H1 (cell line): ENCODE data around the gene ZBED4. TPM values are rescaled to one million over a fixed set of nuclear protein-coding genes. Genes with fewer than 3 reads are reported as not detected.

Experiments
- CTCF ChIA-PET: fragments of 300-600 bp; sonication (Branson Sonifier 250); formaldehyde crosslinking; loops from one replicate; lab custom pipeline; 2021; ENCODE audit not compliant: partially characterized antibody; lab: Charles Lee
- POLR2A ChIA-PET: fragments of 300-600 bp; sonication (Branson Sonifier 250); formaldehyde crosslinking; loops from one replicate; lab custom pipeline; 2021; ENCODE audit warnings: inconsistent platforms; ENCODE audit not compliant: partially characterized antibody; lab: Charles Lee
- DNase-seq, 2 experiments: peaks; one replicate each; pipeline versions ENCODE4 v3.0.0 to v3.0.0-alpha.2; 2010 to 2022; ENCODE audit warnings: low spot score in 2 of 2, low read depth in 1 of 2, mixed read lengths in 1 of 2
- FAIRE-seq: peaks from 2 replicates; lab custom pipeline; 2011; peaks lifted over from hg19 to GRCh38; lab: Jason Lieb, UNC
- H2AFZ ChIP-seq: 2 replicates; pipeline ENCODE4 v1.8.1; 2012; ENCODE audit warnings: low read length, inconsistent platforms
- H2AK5ac ChIP-seq: 2 replicates; pipeline ENCODE4 v1.6.1; 2013; ENCODE audit warnings: low read depth, low read length
- H2BK120ac ChIP-seq: replicated peaks from 2 replicates; pipeline ENCODE3; 2013; ENCODE audit warnings: low read depth, low read length, inconsistent platforms
- H2BK12ac ChIP-seq: 2 replicates; pipeline ENCODE4 v1.6.1; 2013; ENCODE audit warnings: low read depth, low read length
- H2BK15ac ChIP-seq: 2 replicates; pipeline ENCODE4 v1.6.1; 2013; ENCODE audit warnings: low read length
- H2BK20ac ChIP-seq: 2 replicates; pipeline ENCODE4 v1.6.1; 2013; ENCODE audit warnings: low read length
- H2BK5ac ChIP-seq: 2 replicates; pipeline ENCODE4 v1.6.1; 2013; ENCODE audit warnings: low read depth, low read length
- H3K14ac ChIP-seq: 2 replicates; pipeline ENCODE4 v1.6.1; 2013; ENCODE audit warnings: inconsistent platforms; ENCODE audit not compliant: insufficient read length
- H3K18ac ChIP-seq: 2 replicates; pipeline ENCODE4 v1.6.1; 2013; ENCODE audit warnings: low read length; ENCODE audit errors: extremely low read depth
- H3K23ac ChIP-seq: 2 replicates; pipeline ENCODE4 v1.6.1; 2013; ENCODE audit warnings: inconsistent platforms; ENCODE audit not compliant: insufficient read length
- H3K23me2 ChIP-seq: 2 replicates; pipeline ENCODE4 v1.6.1; 2013; ENCODE audit warnings: low read depth, low read length
- H3K27ac ChIP-seq: 2 replicates; pipeline ENCODE4 v1.6.1; 2011; ENCODE audit warnings: low read depth, low read length, inconsistent platforms
- H3K27me3 ChIP-seq, 4 experiments: replicated peaks in 1 of 4; 1 replicate in 1 of 4; 2 replicates in 3 of 4; pipeline versions ENCODE4 v1.6.1 to v1.8.1; 2011 to 2013; ENCODE audit warnings: low read length in 3 of 4, mild to moderate bottlenecking in 3 of 4, inconsistent platforms in 2 of 4, mixed read lengths in 2 of 4, moderate library complexity in 1 of 4; ENCODE audit not compliant: control insufficient read depth in 3 of 4, insufficient read depth in 3 of 4; ENCODE audit errors: extremely low read depth in 1 of 4
- H3K36me3 ChIP-seq, 4 experiments: 2 replicates each; pipeline versions ENCODE4 v1.6.1 to v1.8.1; 2011 to 2013; ENCODE audit warnings: mild to moderate bottlenecking in 4 of 4, low read length in 3 of 4, moderate library complexity in 2 of 4, control low read depth in 1 of 4, inconsistent platforms in 1 of 4; ENCODE audit not compliant: insufficient read depth in 4 of 4, control insufficient read depth in 2 of 4
- H3K4ac ChIP-seq: replicated peaks from 2 replicates; pipeline ENCODE3; 2013; ENCODE audit warnings: low read length, low read depth, mixed read lengths, inconsistent platforms; ENCODE audit not compliant: insufficient read length
- H3K4me1 ChIP-seq, 4 experiments: replicated peaks in 1 of 4; 1 replicate in 1 of 4; 2 replicates in 3 of 4; pipeline versions ENCODE4 v1.6.1 to v1.8.1; 2011 to 2013; ENCODE audit warnings: low read length in 3 of 4, inconsistent platforms in 2 of 4, mixed read lengths in 1 of 4; ENCODE audit not compliant: insufficient read depth in 4 of 4, control insufficient read depth in 3 of 4
- H3K4me2 ChIP-seq, 2 experiments: 2 replicates each; pipeline versions ENCODE4 v1.6.1 to v1.8.1; 2011 to 2013; ENCODE audit warnings: low read depth in 2 of 2, low read length in 2 of 2, control low read depth in 1 of 2, inconsistent platforms in 1 of 2, mild to moderate bottlenecking in 1 of 2; ENCODE audit not compliant: insufficient read depth in 1 of 2
- H3K4me3 ChIP-seq, 4 experiments: fragments of 200-600, 300-600 bp in 1 of 4; sonication (generic), shearing (Covaris generic), sonication (Bioruptor Twin) in 1 of 4; 2 replicates each; pipeline versions ENCODE4 v1.5.1 to v1.8.1; 2011 to 2016; ENCODE audit warnings: low read length in 4 of 4, low read depth in 3 of 4, control low read depth in 2 of 4, inconsistent platforms in 2 of 4, mild to moderate bottlenecking in 2 of 4, mixed read lengths in 1 of 4, moderate library complexity in 1 of 4; ENCODE audit not compliant: insufficient read depth in 2 of 4; ENCODE audit errors: extremely low read depth in 1 of 4
- H3K56ac ChIP-seq: replicated peaks from 2 replicates; pipeline ENCODE3; 2013; ENCODE audit warnings: low read depth, mild to moderate bottlenecking, mixed read lengths, low read length, inconsistent platforms; ENCODE audit not compliant: insufficient read length
- H3K79me1 ChIP-seq: 2 replicates; pipeline ENCODE4 v1.6.1; 2013; ENCODE audit warnings: low read depth, low read length, control low read depth
- H3K79me2 ChIP-seq, 2 experiments: 2 replicates each; pipeline versions ENCODE4 v1.6.1 to v1.8.1; 2012 to 2013; ENCODE audit warnings: low read length in 2 of 2, mild to moderate bottlenecking in 2 of 2, inconsistent platforms in 1 of 2; ENCODE audit not compliant: insufficient read depth in 2 of 2, control insufficient read depth in 1 of 2
- H3K9ac ChIP-seq, 4 experiments: replicated peaks in 1 of 4; 1 replicate in 1 of 4; 2 replicates in 3 of 4; pipeline versions ENCODE4 v1.6.1 to v1.8.1; 2011 to 2013; ENCODE audit warnings: low read depth in 3 of 4, low read length in 3 of 4, control low read depth in 2 of 4, mild to moderate bottlenecking in 2 of 4, moderate library complexity in 2 of 4, inconsistent platforms in 1 of 4; ENCODE audit errors: extremely low read depth in 1 of 4
- H3K9me3 ChIP-seq, 2 experiments: 2 replicates each; pipeline versions ENCODE4 v1.6.1 to v1.8.1; 2012 to 2013; ENCODE audit warnings: mild to moderate bottlenecking in 2 of 2, moderate library complexity in 2 of 2, control low read depth in 1 of 2, inconsistent platforms in 1 of 2, low read depth in 1 of 2, low read length in 1 of 2, mixed read lengths in 1 of 2; ENCODE audit not compliant: insufficient read depth in 2 of 2
- H4K20me1 ChIP-seq, 2 experiments: replicated peaks in 1 of 2; 2 replicates each; pipeline versions ENCODE3 to v1.8.1; 2011 to 2013; ENCODE audit warnings: inconsistent platforms in 2 of 2, low read length in 2 of 2, mild to moderate bottlenecking in 1 of 2; ENCODE audit not compliant: insufficient read depth in 2 of 2, control insufficient read depth in 1 of 2
- H4K5ac ChIP-seq: 2 replicates; pipeline ENCODE4 v1.6.1; 2013; ENCODE audit warnings: low read length, low read depth, mixed read lengths, inconsistent platforms; ENCODE audit not compliant: insufficient read length
- H4K8ac ChIP-seq: 2 replicates; pipeline ENCODE4 v1.8.0; 2013; ENCODE audit warnings: mild to moderate bottlenecking, moderate library complexity, low read length, inconsistent platforms; ENCODE audit not compliant: insufficient read depth; ENCODE audit errors: extremely low read depth
- H4K91ac ChIP-seq: replicated peaks from 2 replicates; pipeline ENCODE3; 2013; ENCODE audit warnings: low read length, mixed read lengths, inconsistent platforms; ENCODE audit not compliant: insufficient read length
- WGBS, 2 experiments: shearing (Covaris generic) in 1 of 2; methylation state at CpG; one replicate each; pipeline versions ENCODE4 v1.1.6 to v1.1.7; 2013 to 2015; ENCODE audit warnings: low lambda C conversion rate in 2 of 2, mixed read lengths in 2 of 2, inconsistent platforms in 1 of 2, low coverage in 1 of 2, missing lambda C conversion rate in 1 of 2; ENCODE audit not compliant: insufficient replicate concordance in 2 of 2, insufficient coverage in 1 of 2, insufficient read length in 1 of 2; ENCODE audit errors: extremely low coverage in 1 of 2, missing lambda C conversion rate in 1 of 2; 5-methylcytosine and 5-hydroxymethylcytosine counted together
- polyA plus RNA-seq, 7 experiments: library from polyadenylated mRNA; depleted of rRNA in 3 of 7; stranded (reverse) in 5 of 7; unstranded in 2 of 7; fragments of >200 nt in 5 of 7; fragments of 200-250 nt in 2 of 7; gene quantifications; 1 replicate in 5 of 7; 2 replicates in 1 of 7; 4 replicates in 1 of 7; pipeline versions ENCODE4 v1.2.1 to v1.2.3, GENCODE V29; 2011 to 2013; ENCODE audit warnings: missing spikeins in 2 of 7, mixed read lengths in 2 of 7
- total RNA-seq: library from RNA; stranded (reverse); fragmentation: NEBNext Ultra II Directional; extraction: Animal tissue kit (Norgen Biotek cat#: 25700); gene quantifications from 2 replicates; pipeline ENCODE4 v1.2.1, GENCODE V29; 2021

ZBED4 gene
- total and polyA plus RNA-seq, 2 of the 8 experiments (the other 6 are each of a cell fraction or from before 2014, with no cell fraction given): 11.0 to 28.3 TPM

DNA sequence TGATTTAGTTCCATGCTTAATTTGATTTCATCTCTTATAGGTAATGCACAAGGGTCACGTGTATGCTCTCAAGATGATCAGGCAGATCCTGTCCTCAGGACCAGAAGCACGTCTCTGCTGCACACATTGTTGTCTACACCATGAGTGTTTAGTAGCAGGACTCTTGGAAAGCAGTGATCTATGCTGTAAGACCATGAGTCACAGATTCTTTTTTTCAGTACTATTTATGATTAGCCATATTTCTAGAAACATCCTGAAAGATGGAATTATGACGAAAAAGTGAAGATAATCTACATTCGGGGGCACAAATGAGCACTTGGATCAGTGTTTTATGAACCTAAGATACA, 29.6 kb downstream of the ZBED4 start:
- no peak overlapping the region for H3K56ac ChIP-seq
- H4K20me1 ChIP-seq: peaks cover 0 to 10% of the 10 kb centered on the region in 2 experiments
- H3K4me3 ChIP-seq: no peak overlapping the region
- no peaks in the 10 kb centered on the region; a peak in 1 of 4 replicates for H3K9me3 ChIP-seq
- no peaks in the 10 kb centered on the region for H3K27me3 ChIP-seq
- H3K4me1 ChIP-seq: no peaks in the 10 kb centered on the region
- no peak for DNase-seq
- no peak overlapping the region for H3K14ac ChIP-seq
- 89% methylated on average over 4 of the region's 4 CpGs; no CpG with 5 or more reads in 1 of the 2 experiments for WGBS, 2 experiments
- H4K91ac ChIP-seq: no peak overlapping the region
- FAIRE-seq: no peak
- no peaks in the 10 kb centered on the region for H3K23me2 ChIP-seq
- H4K5ac ChIP-seq: no peak overlapping the region
- H3K4ac ChIP-seq: no peak overlapping the region
- H4K8ac ChIP-seq: no peak overlapping the region
- H2AFZ ChIP-seq: no peak overlapping the region
- H3K27ac ChIP-seq: no peak overlapping the region
- H3K9ac ChIP-seq: no peak overlapping the region
- H3K18ac ChIP-seq: no peak overlapping the region
- CTCF ChIA-PET: interaction anchor here (1.3 kb wide), 1 partner anchor 12 kb away, joined by 9 read pairs; no protein-coding TSS in a partner anchor
- no peak overlapping the region for H2AK5ac ChIP-seq
- POLR2A ChIA-PET: no interaction called here
- peaks cover 0 to 44% of the 10 kb centered on the region in 2 experiments; a peak in 3 of 4 replicates for H3K79me2 ChIP-seq
- peaks cover 11% of the 10 kb centered on the region for H3K79me1 ChIP-seq
- peaks cover 3 to 28% (median 16%) of the 10 kb centered on the region in 4 experiments; a peak in 7 of 8 replicates for H3K36me3 ChIP-seq
- no peak overlapping the region for H2BK120ac ChIP-seq
- H2BK12ac ChIP-seq: no peak overlapping the region
- H3K23ac ChIP-seq: no peak overlapping the region
- no peak overlapping the region for H2BK5ac ChIP-seq
- no peak overlapping the region for H3K4me2 ChIP-seq
- H2BK15ac ChIP-seq: no peak overlapping the region
- H2BK20ac ChIP-seq: no peak overlapping the region
